SK-N-SH (cell line): ENCODE measurements around the gene CD248. TPM values are rescaled to one million over a fixed set of nuclear protein-coding genes. Genes with fewer than 3 reads are reported as not detected.
A peak's percentile ranks its signal among the peaks of the same experiment; 100 is the strongest.

ENCODE experiments used
- CTCF ChIA-PET: fragments of 300-600, 350-600 bp; formaldehyde crosslinking; extraction: SDS; loops from one replicate; lab custom pipeline; 2021; lab: Yijun Ruan, JAX
- POLR2A ChIA-PET: fragments of 350-600 bp; sonication (Branson Sonifier 250); formaldehyde crosslinking; extraction: SDS; loops from one replicate; lab custom pipeline; 2020; ENCODE audit warnings: antibody characterized with exemption, inconsistent platforms; lab: Yijun Ruan, JAX
- DNase-seq: peaks from one replicate; pipeline ENCODE4 v3.0.0; 2012
- H2AFZ ChIP-seq: fragments of 200-600 bp; sonication (generic); 2 replicates; pipeline ENCODE4 v1.8.1; 2016; ENCODE audit warnings: antibody characterized with exemption, mild to moderate bottlenecking, low read depth
- H3F3A ChIP-seq: fragments of 200-600 bp; sonication (generic); replicated peaks from 2 replicates; pipeline ENCODE3; 2016; ENCODE audit warnings: antibody characterized with exemption, mild to moderate bottlenecking; ENCODE audit not compliant: insufficient read depth
- H3K27ac ChIP-seq, 2 experiments: fragments of 200-500 bp in 1 of 2; fragments of 200-600 bp in 1 of 2; sonication (Bioruptor generic) in 1 of 2; sonication (generic), shearing (Covaris generic) in 1 of 2; 2 replicates each; pipeline versions ENCODE4 v1.5.1 to v1.6.1; 2014 to 2016; ENCODE audit warnings: low read depth in 2 of 2, inconsistent platforms in 1 of 2, low read length in 1 of 2, mild to moderate bottlenecking in 1 of 2, mixed read lengths in 1 of 2
- H3K27me3 ChIP-seq: fragments of 200-600 bp; sonication (generic), shearing (Covaris generic); 2 replicates; pipeline ENCODE4 v1.6.1; 2016; ENCODE audit warnings: mixed run types; ENCODE audit not compliant: insufficient read depth
- H3K36me3 ChIP-seq, 2 experiments: fragments of 200-500 bp in 1 of 2; fragments of 200-600 bp in 1 of 2; sonication (Bioruptor generic) in 1 of 2; sonication (generic) in 1 of 2; replicated peaks in 1 of 2; 2 replicates each; pipeline versions ENCODE3 to v1.5.1; 2014 to 2016; ENCODE audit warnings: low read length in 1 of 2, mild to moderate bottlenecking in 1 of 2; ENCODE audit not compliant: insufficient read depth in 2 of 2, control insufficient read depth in 1 of 2
- H3K4me1 ChIP-seq, 2 experiments: fragments of 200-500 bp in 1 of 2; fragments of 200-600 bp in 1 of 2; sonication (Bioruptor generic) in 1 of 2; sonication (generic), shearing (Covaris generic) in 1 of 2; 2 replicates each; pipeline versions ENCODE4 v1.5.1 to v1.6.1; 2014 to 2016; ENCODE audit warnings: low read depth in 1 of 2, low read length in 1 of 2, mixed run types in 1 of 2; ENCODE audit not compliant: insufficient read depth in 2 of 2, control insufficient read depth in 1 of 2
- H3K4me2 ChIP-seq: fragments of 200-600 bp; sonication (generic), shearing (Covaris generic); 2 replicates; pipeline ENCODE4 v1.6.1; 2017; ENCODE audit warnings: mixed run types
- H3K4me3 ChIP-seq, 2 experiments: fragments of 200-500 bp in 1 of 2; fragments of 200-600 bp in 1 of 2; sonication (Bioruptor generic) in 1 of 2; sonication (generic), shearing (Covaris generic) in 1 of 2; 2 replicates each; pipeline versions ENCODE4 v1.5.1 to v1.8.1; 2014 to 2016; ENCODE audit warnings: low read depth in 2 of 2, inconsistent platforms in 1 of 2, low read length in 1 of 2, mild to moderate bottlenecking in 1 of 2, mixed read lengths in 1 of 2, moderate library complexity in 1 of 2
- H3K79me2 ChIP-seq: fragments of 200-600 bp; sonication (generic); 2 replicates; pipeline ENCODE4 v1.8.1; 2017; ENCODE audit warnings: mild to moderate bottlenecking; ENCODE audit not compliant: insufficient read depth
- H3K9ac ChIP-seq: fragments of 200-600 bp; sonication (generic); 2 replicates; pipeline ENCODE4 v1.6.1; 2017; ENCODE audit warnings: mixed run types
- H3K9me2 ChIP-seq: fragments of 200-600 bp; sonication (generic); 2 replicates; pipeline ENCODE4 v1.6.1; 2017; ENCODE audit warnings: mixed run types
- H3K9me3 ChIP-seq: fragments of 200-600 bp; sonication (generic); 2 replicates; pipeline ENCODE4 v1.6.1; 2017; ENCODE audit warnings: mixed run types, mild to moderate bottlenecking, moderate library complexity
- H4K20me1 ChIP-seq: fragments of 200-600 bp; sonication (generic); 2 replicates; pipeline ENCODE4 v1.6.1; 2017; ENCODE audit warnings: mild to moderate bottlenecking, mixed run types; ENCODE audit not compliant: insufficient read depth
- CHD2 ChIP-seq: fragments of 150-350 bp; IDR thresholded peaks from 2 replicates; pipeline ENCODE4 v1.6.1; 2018; ENCODE audit warnings: low read length; ENCODE audit not compliant: partially characterized antibody
- ELF1 ChIP-seq: IDR thresholded peaks from 2 replicates; pipeline ENCODE4 v1.4.0; 2012
- FOXM1 ChIP-seq: IDR thresholded peaks from 2 replicates; pipeline ENCODE4 v1.4.0; 2012; ENCODE audit warnings: low read depth, mild to moderate bottlenecking
- GATA2 ChIP-seq: sonication (generic); formaldehyde crosslinking; IDR thresholded peaks from 2 replicates; pipeline ENCODE4 v1.5.0; 2020; ENCODE audit warnings: mild to moderate bottlenecking, missing genetic modification reagents
- JUND ChIP-seq: IDR thresholded peaks from 2 replicates; pipeline ENCODE4 v1.4.0; 2012
- NFIC ChIP-seq: IDR thresholded peaks from 2 replicates; pipeline ENCODE4 v1.4.0; 2012; ENCODE audit warnings: borderline replicate concordance
- NRF1 ChIP-seq: IDR thresholded peaks from 2 replicates; pipeline ENCODE4 v1.6.1; 2012; ENCODE audit warnings: low read depth, mild to moderate bottlenecking, low read length
- RCOR1 ChIP-seq: fragments of 150-350 bp; IDR thresholded peaks from 2 replicates; pipeline ENCODE4 v1.6.1; 2017; ENCODE audit warnings: antibody characterized with exemption, low read length
- RXRA ChIP-seq: IDR thresholded peaks from 2 replicates; pipeline ENCODE4 v1.4.0; 2012; ENCODE audit warnings: low read depth, mild to moderate bottlenecking, borderline replicate concordance
- TAF1 ChIP-seq: IDR thresholded peaks from 2 replicates; pipeline ENCODE4 v1.6.1; 2012; ENCODE audit warnings: low read depth, mild to moderate bottlenecking, low read length, moderate library complexity, borderline replicate concordance
- TCF12 ChIP-seq: IDR thresholded peaks from 2 replicates; pipeline ENCODE4 v1.4.0; 2012
- WGBS: methylation state at CpG from one replicate; pipeline ENCODE4 v1.1.6; 2017; ENCODE audit warnings: low lambda C conversion rate; 5-methylcytosine and 5-hydroxymethylcytosine counted together
- polyA plus RNA-seq, 3 experiments: library from polyadenylated mRNA; depleted of rRNA; stranded (reverse); fragments of >200 nt; gene quantifications; 2 replicates each; pipeline ENCODE4 v1.2.3, GENCODE V29; 2012
- TF ChIP-seq, protein P1 (sequence below): fragments of 150-350 bp; IDR thresholded peaks from 2 replicates; pipeline ENCODE4 v1.6.1; 2017; ENCODE audit warnings: antibody characterized with exemption, low read length, low read depth, borderline replicate concordance
- TF ChIP-seq, protein P2 (sequence below): IDR thresholded peaks from 2 replicates; pipeline ENCODE4 v1.6.1; 2012; ENCODE audit warnings: mild to moderate bottlenecking, low read depth, low read length, moderate library complexity

The CD248 gene
- polyA plus RNA-seq, 1 of the 3 experiments (the other 2 are of a cell fraction) = 7.7 TPM

- CTCF ChIA-PET = interaction anchor here (0.7 to 12.4 kb wide), 11 partner anchors 7 to 74 kb away, joined by 3 to 280 read pairs (median 26); partner anchors contain the start of genes B4GAT1, BRMS1, CNIH2 and RIN1
- Histone ChIP-seq H3K27me3 (no peaks in the 10 kb centered on the region), H3K27ac (peak overlapping the region; percentile 94 to 100; a peak in 3 of 4 replicates), H4K20me1 (no peaks in the 10 kb centered on the region), H3K9me2 (no peaks in the 10 kb centered on the region), H2AFZ (no peak overlapping the region), H3K4me3 (no peak overlapping the region), H3K9ac (no peak overlapping the region), H3K36me3 (no peaks in the 10 kb centered on the region), H3K4me1 (peaks cover 32 to 67% of the 10 kb centered on the region in 2 experiments), H3K79me2 (no peaks in the 10 kb centered on the region), H3K9me3 (no peaks in the 10 kb centered on the region), H3F3A (peaks cover 15% of the 10 kb centered on the region), H3K4me2 (peak overlapping the region; percentile 80; the same call in 1 of the 2 replicates)
- POLR2A ChIA-PET = no interaction called here
- 95% methylated on average over 9 of the region's 17 CpGs for WGBS
- DNase-seq = no peak
- no peak for TF ChIP-seq GATA2 (CRISPR knock-in tag)
These were observed 2.0 kb downstream of the CD248 start for GRCh38 chr11:66314561-66315497.

- no peak for DNase-seq
- no peaks in the 10 kb centered on the region for H3K9me2 ChIP-seq
- POLR2A ChIA-PET = interaction anchor here (0.6 to 3.1 kb wide), 3 partner anchors 21 to 1002 kb away, joined by 3 to 33 read pairs (median 19); partner anchors contain the start of genes RIN1, TMEM151A and YIF1A
- WGBS = 80% methylated on average over 1 of the region's 1 CpG
- TF ChIP-seq JUND = no peak
- TF ChIP-seq TCF12 = no peak
- TF ChIP-seq ELF1 = no peak
- TF ChIP-seq RXRA = no peak
- TF ChIP-seq, protein P1, sequence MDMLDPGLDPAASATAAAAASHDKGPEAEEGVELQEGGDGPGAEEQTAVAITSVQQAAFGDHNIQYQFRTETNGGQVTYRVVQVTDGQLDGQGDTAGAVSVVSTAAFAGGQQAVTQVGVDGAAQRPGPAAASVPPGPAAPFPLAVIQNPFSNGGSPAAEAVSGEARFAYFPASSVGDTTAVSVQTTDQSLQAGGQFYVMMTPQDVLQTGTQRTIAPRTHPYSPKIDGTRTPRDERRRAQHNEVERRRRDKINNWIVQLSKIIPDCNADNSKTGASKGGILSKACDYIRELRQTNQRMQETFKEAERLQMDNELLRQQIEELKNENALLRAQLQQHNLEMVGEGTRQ = no peak
- TF ChIP-seq NRF1 = no peak
- TF ChIP-seq, protein P2, sequence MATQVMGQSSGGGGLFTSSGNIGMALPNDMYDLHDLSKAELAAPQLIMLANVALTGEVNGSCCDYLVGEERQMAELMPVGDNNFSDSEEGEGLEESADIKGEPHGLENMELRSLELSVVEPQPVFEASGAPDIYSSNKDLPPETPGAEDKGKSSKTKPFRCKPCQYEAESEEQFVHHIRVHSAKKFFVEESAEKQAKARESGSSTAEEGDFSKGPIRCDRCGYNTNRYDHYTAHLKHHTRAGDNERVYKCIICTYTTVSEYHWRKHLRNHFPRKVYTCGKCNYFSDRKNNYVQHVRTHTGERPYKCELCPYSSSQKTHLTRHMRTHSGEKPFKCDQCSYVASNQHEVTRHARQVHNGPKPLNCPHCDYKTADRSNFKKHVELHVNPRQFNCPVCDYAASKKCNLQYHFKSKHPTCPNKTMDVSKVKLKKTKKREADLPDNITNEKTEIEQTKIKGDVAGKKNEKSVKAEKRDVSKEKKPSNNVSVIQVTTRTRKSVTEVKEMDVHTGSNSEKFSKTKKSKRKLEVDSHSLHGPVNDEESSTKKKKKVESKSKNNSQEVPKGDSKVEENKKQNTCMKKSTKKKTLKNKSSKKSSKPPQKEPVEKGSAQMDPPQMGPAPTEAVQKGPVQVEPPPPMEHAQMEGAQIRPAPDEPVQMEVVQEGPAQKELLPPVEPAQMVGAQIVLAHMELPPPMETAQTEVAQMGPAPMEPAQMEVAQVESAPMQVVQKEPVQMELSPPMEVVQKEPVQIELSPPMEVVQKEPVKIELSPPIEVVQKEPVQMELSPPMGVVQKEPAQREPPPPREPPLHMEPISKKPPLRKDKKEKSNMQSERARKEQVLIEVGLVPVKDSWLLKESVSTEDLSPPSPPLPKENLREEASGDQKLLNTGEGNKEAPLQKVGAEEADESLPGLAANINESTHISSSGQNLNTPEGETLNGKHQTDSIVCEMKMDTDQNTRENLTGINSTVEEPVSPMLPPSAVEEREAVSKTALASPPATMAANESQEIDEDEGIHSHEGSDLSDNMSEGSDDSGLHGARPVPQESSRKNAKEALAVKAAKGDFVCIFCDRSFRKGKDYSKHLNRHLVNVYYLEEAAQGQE = no peak
- TF ChIP-seq TAF1 = no peak
- TF ChIP-seq RCOR1 = no peak
- TF ChIP-seq NFIC = no peak
- TF ChIP-seq CHD2 = no peak
- no peak for TF ChIP-seq FOXM1
- CTCF ChIA-PET = interaction anchor here (0.7 to 12.4 kb wide), 13 partner anchors 8 to 201 kb away, joined by 3 to 280 read pairs (median 46); partner anchors contain the start of genes B4GAT1, BRMS1, CNIH2 and MRPL11
- peak overlapping the region; percentile 94 to 100; a peak in 3 of 4 replicates for H3K27ac ChIP-seq
- peaks cover 31 to 69% of the 10 kb centered on the region in 2 experiments for H3K4me1 ChIP-seq
- no peaks in the 10 kb centered on the region for H3K36me3 ChIP-seq
- no peaks in the 10 kb centered on the region for H3K27me3 ChIP-seq
- peaks cover 15% of the 10 kb centered on the region for H3F3A ChIP-seq
- no peak overlapping the region for H3K4me3 ChIP-seq
- no peak overlapping the region; the same call in 1 of the 2 replicates for H3K9ac ChIP-seq
- H3K4me2 ChIP-seq = peak overlapping the region; percentile 80; the same call in 1 of the 2 replicates
- H3K9me3 ChIP-seq = no peaks in the 10 kb centered on the region
- no peaks in the 10 kb centered on the region for H4K20me1 ChIP-seq
- no peaks in the 10 kb centered on the region for H3K79me2 ChIP-seq
- no peak overlapping the region for H2AFZ ChIP-seq
These were observed 2.7 kb downstream of the CD248 start for GRCh38 chr11:66314186-66314501.
